Measurements from ENCODE around the gene TMEM183A. TPM values are rescaled to one million over a fixed set of nuclear protein-coding genes. Genes with fewer than 3 reads are reported as not detected.

Gene TMEM183A
- polyA plus RNA-seq, 1 of the 3 experiments (the other 2 are of a cell fraction), result 47.9 TPM

GRCh38 chr1:202987922-202988583, 19.1 kb upstream of the TMEM183A start (continued):
- TF ChIP-seq RXRA (IDR thresholded peaks at IDR 0.05; ENCODE audit: borderline replicate concordance, low read depth), result no peak
- no peak for TF ChIP-seq FOXJ3 (CRISPR knock-in tag; IDR thresholded peaks at IDR 0.05)
- TF ChIP-seq MAX (IDR thresholded peaks at IDR 0.05; ENCODE audit: low read depth), result no peak
- no peak for TF ChIP-seq GATA2 (CRISPR knock-in tag; IDR thresholded peaks at IDR 0.05)

DNA sequence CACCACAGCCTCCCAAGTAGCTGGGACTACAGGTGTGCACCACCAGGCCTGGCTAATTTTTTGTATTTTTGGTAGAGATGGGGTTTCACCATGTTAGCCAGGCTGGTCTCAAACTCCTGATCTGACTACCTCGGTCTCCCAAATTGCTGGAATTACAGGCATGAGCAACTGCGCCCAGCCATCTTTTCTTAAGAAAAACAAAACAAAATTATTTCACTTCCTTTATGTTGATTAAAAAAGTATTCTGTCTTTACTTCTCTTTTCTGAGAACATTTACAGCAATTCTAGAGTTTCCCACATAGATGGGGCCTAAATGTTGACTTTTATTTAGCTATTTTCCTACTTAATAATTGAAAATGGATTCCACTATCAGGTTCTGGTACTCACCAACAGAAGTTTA, 17.3 kb upstream of the TMEM183A start:
- no peak overlapping the region for H3K9ac ChIP-seq
- H3K4me1 ChIP-seq (ENCODE audit: control insufficient read depth in 1 of 2, insufficient read depth in 2 of 2, low read depth in 1 of 2, low read length in 1 of 2), result no peaks in the 10 kb centered on the region
- no peaks in the 10 kb centered on the region for H3K79me2 ChIP-seq (ENCODE audit: insufficient read depth)
- no peaks in the 10 kb centered on the region for H3K9me3 ChIP-seq
- ChIA-PET CTCF (interaction anchor here (1.1 to 2.1 kb wide), 2 partner anchors 10 to 277 kb away, joined by 5 to 13 read pairs; no protein-coding TSS in a partner anchor), POLR2A (no interaction called here)
- no peak overlapping the region for H2AFZ ChIP-seq (ENCODE audit: low read depth)
- no peak overlapping the region for H3K27ac ChIP-seq (ENCODE audit: low read depth in 2 of 2, low read length in 1 of 2)
- TF ChIP-seq RFX5 (IDR thresholded peaks at IDR 0.05; ENCODE audit: low read length) (no peak), GATA2 (CRISPR knock-in tag; IDR thresholded peaks at IDR 0.05) (no peak), YY1 (IDR thresholded peaks at IDR 0.05; ENCODE audit: low read depth) (no peak), RXRA (IDR thresholded peaks at IDR 0.05; ENCODE audit: borderline replicate concordance, low read depth) (no peak), ELF1 (IDR thresholded peaks at IDR 0.05) (no peak), JUND (IDR thresholded peaks at IDR 0.05) (no peak), MAX (IDR thresholded peaks at IDR 0.05; ENCODE audit: low read depth) (no peak), EZH2phosphoT487 (IDR thresholded peaks at IDR 0.05; ENCODE audit: borderline replicate concordance, low read depth) (no peak), SIN3A (IDR thresholded peaks at IDR 0.05; ENCODE audit: borderline replicate concordance, low read depth, low read length) (no peak), FOXM1 (IDR thresholded peaks at IDR 0.05; ENCODE audit: low read depth) (no peak), NRF1 (IDR thresholded peaks at IDR 0.05; ENCODE audit: low read depth, low read length) (no peak), NFIC (IDR thresholded peaks at IDR 0.05; ENCODE audit: borderline replicate concordance) (no peak)
- TF ChIP-seq, protein P1, sequence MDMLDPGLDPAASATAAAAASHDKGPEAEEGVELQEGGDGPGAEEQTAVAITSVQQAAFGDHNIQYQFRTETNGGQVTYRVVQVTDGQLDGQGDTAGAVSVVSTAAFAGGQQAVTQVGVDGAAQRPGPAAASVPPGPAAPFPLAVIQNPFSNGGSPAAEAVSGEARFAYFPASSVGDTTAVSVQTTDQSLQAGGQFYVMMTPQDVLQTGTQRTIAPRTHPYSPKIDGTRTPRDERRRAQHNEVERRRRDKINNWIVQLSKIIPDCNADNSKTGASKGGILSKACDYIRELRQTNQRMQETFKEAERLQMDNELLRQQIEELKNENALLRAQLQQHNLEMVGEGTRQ (IDR thresholded peaks at IDR 0.05; ENCODE audit: borderline replicate concordance, low read depth, low read length), result no peak
- TF ChIP-seq, protein P2, sequence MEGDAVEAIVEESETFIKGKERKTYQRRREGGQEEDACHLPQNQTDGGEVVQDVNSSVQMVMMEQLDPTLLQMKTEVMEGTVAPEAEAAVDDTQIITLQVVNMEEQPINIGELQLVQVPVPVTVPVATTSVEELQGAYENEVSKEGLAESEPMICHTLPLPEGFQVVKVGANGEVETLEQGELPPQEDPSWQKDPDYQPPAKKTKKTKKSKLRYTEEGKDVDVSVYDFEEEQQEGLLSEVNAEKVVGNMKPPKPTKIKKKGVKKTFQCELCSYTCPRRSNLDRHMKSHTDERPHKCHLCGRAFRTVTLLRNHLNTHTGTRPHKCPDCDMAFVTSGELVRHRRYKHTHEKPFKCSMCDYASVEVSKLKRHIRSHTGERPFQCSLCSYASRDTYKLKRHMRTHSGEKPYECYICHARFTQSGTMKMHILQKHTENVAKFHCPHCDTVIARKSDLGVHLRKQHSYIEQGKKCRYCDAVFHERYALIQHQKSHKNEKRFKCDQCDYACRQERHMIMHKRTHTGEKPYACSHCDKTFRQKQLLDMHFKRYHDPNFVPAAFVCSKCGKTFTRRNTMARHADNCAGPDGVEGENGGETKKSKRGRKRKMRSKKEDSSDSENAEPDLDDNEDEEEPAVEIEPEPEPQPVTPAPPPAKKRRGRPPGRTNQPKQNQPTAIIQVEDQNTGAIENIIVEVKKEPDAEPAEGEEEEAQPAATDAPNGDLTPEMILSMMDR (IDR thresholded peaks at IDR 0.05), result no peak
- TF ChIP-seq, protein P3, sequence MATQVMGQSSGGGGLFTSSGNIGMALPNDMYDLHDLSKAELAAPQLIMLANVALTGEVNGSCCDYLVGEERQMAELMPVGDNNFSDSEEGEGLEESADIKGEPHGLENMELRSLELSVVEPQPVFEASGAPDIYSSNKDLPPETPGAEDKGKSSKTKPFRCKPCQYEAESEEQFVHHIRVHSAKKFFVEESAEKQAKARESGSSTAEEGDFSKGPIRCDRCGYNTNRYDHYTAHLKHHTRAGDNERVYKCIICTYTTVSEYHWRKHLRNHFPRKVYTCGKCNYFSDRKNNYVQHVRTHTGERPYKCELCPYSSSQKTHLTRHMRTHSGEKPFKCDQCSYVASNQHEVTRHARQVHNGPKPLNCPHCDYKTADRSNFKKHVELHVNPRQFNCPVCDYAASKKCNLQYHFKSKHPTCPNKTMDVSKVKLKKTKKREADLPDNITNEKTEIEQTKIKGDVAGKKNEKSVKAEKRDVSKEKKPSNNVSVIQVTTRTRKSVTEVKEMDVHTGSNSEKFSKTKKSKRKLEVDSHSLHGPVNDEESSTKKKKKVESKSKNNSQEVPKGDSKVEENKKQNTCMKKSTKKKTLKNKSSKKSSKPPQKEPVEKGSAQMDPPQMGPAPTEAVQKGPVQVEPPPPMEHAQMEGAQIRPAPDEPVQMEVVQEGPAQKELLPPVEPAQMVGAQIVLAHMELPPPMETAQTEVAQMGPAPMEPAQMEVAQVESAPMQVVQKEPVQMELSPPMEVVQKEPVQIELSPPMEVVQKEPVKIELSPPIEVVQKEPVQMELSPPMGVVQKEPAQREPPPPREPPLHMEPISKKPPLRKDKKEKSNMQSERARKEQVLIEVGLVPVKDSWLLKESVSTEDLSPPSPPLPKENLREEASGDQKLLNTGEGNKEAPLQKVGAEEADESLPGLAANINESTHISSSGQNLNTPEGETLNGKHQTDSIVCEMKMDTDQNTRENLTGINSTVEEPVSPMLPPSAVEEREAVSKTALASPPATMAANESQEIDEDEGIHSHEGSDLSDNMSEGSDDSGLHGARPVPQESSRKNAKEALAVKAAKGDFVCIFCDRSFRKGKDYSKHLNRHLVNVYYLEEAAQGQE (IDR thresholded peaks at IDR 0.05; ENCODE audit: low read depth, low read length), result no peak
- H3K4me3 ChIP-seq (ENCODE audit: low read depth in 2 of 2, low read length in 1 of 2), result no peak overlapping the region
- no peaks in the 10 kb centered on the region for H4K20me1 ChIP-seq (ENCODE audit: insufficient read depth)
- no peak for DNase-seq
- H3F3A ChIP-seq (replicated peaks; ENCODE audit: insufficient read depth), result no peaks in the 10 kb centered on the region
- no peaks in the 10 kb centered on the region for H3K9me2 ChIP-seq
- H3K4me2 ChIP-seq, result no peak overlapping the region
- H3K36me3 ChIP-seq (replicated peaks in 1 of 2; ENCODE audit: control insufficient read depth in 1 of 2, insufficient read depth in 2 of 2, low read length in 1 of 2), result no peaks in the 10 kb centered on the region
- peaks cover 36% of the 10 kb centered on the region for H3K27me3 ChIP-seq (ENCODE audit: insufficient read depth)
- 55% methylated on average over 2 of the region's 2 CpGs for WGBS (ENCODE audit: low lambda C conversion rate)

All from SK-N-SH (cell line).